Gastroesophageal sphincter (tissue), 4 donors: ENCODE results near the gene NOS1. TPM values are rescaled to one million over a fixed set of nuclear protein-coding genes. Genes with fewer than 3 reads are reported as not detected.

Source experiments
- ATAC-seq: fragments of 150-250 bp; one replicate; pipeline ENCODE4 v1.9.1; 2016; ENCODE audit warnings: mild to moderate bottlenecking, moderate library complexity
- H3K27ac ChIP-seq, 4 donors: fragments of 200-600 bp; sonication (generic) in 3 of 4; 1 replicate in 3 of 4; 2 replicates in 1 of 4; pipeline ENCODE4 v1.5.1; 2016 to 2019
- H3K27me3 ChIP-seq: fragments of 200-600 bp; sonication (generic); one replicate; pipeline ENCODE4 v1.5.1; 2019
- H3K36me3 ChIP-seq, 2 donors: fragments of 200-600 bp; sonication (generic); one replicate each; pipeline ENCODE4 v1.5.1; 2019; ENCODE audit warnings: control low read depth in 1 of 2
- H3K4me1 ChIP-seq, 3 donors: fragments of 200-600 bp; sonication (generic); 1 replicate in 2 of 3; 2 replicates in 1 of 3; pipeline ENCODE4 v1.5.1; 2016 to 2019; ENCODE audit warnings: control low read depth in 2 of 3
- H3K4me3 ChIP-seq, 2 donors: fragments of 200-600 bp; sonication (generic); one replicate each; pipeline ENCODE4 v1.5.1; 2019; ENCODE audit warnings: mild to moderate bottlenecking in 1 of 2, moderate library complexity in 1 of 2
- H3K9me3 ChIP-seq, 3 donors: fragments of 200-600 bp; sonication (generic); one replicate each; pipeline ENCODE4 v1.5.1; 2017 to 2019; ENCODE audit warnings: control low read depth in 2 of 3
- EP300 ChIP-seq: sonication (generic); formaldehyde crosslinking; IDR thresholded peaks from one replicate; pipeline ENCODE4 v1.6.1; 2017; ENCODE audit warnings: antibody characterized with exemption, mild to moderate bottlenecking
- POLR2A ChIP-seq, 2 donors: fragments of 450-650 bp; IDR thresholded peaks; one replicate each; pipeline ENCODE4 v1.6.1; 2017; ENCODE audit warnings: antibody characterized with exemption in 2 of 2, mild to moderate bottlenecking in 2 of 2, moderate library complexity in 1 of 2
- POLR2AphosphoS5 ChIP-seq: sonication (generic); formaldehyde crosslinking; IDR thresholded peaks from one replicate; pipeline ENCODE4 v1.6.1; 2017; ENCODE audit warnings: antibody characterized with exemption
- WGBS, 2 donors: methylation state at CpG; one replicate each; pipeline ENCODE4 v1.1.5; 2018; ENCODE audit warnings: low coverage in 1 of 2; 5-methylcytosine and 5-hydroxymethylcytosine counted together
- total RNA-seq, 4 donors: library from RNA; depleted of rRNA; stranded (reverse); fragments of >200 nt; gene quantifications; one replicate each; pipeline ENCODE4 v1.1.0, GENCODE V29; 2016
- TF ChIP-seq, protein P1 (sequence below), 4 experiments: fragments of 200-600 bp in 2 of 4; fragments of 450-650 bp in 2 of 4; sonication (generic) in 1 of 4; IDR thresholded peaks; one replicate each; pipeline ENCODE4 v1.5.1; 2017 to 2019; ENCODE audit warnings: antibody characterized with exemption in 4 of 4, mild to moderate bottlenecking in 2 of 4, moderate library complexity in 2 of 4

The NOS1 gene
- total RNA-seq, 4 donors from 2014 or later = 0.62 to 1.8 (median 1.4) TPM

DNA sequence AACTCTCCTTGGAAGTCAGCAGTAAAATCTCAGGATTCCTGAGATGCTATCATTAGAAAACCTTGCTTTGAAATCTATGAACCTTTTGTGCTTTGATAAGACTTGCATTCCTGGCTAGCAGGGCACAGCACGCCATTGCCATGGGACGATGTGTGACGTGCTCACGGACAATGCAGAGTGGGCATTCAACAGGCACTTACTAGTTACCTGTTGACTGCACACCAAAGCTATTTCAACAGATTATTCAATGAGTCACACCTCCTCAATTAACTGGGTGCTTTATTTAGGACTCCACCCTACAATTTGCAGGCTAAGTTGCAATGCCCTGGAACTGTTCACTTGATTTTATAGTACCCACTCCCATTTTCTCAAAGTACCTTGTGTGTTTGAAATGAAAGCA, 11.3 kb downstream of the NOS1 start:
- H3K4me1 ChIP-seq = no peaks in the 10 kb centered on the region
- H3K27ac ChIP-seq = no peak overlapping the region
- no peak for ATAC-seq
- no peaks in the 10 kb centered on the region for H3K9me3 ChIP-seq
- 93 to 94% methylated on average over 4 of the region's 4 CpGs for WGBS, 2 donors
- no peaks in the 10 kb centered on the region for H3K36me3 ChIP-seq
- peaks cover 46% of the 10 kb centered on the region for H3K27me3 ChIP-seq
- H3K4me3 ChIP-seq = no peak overlapping the region
- TF ChIP-seq, protein P1, sequence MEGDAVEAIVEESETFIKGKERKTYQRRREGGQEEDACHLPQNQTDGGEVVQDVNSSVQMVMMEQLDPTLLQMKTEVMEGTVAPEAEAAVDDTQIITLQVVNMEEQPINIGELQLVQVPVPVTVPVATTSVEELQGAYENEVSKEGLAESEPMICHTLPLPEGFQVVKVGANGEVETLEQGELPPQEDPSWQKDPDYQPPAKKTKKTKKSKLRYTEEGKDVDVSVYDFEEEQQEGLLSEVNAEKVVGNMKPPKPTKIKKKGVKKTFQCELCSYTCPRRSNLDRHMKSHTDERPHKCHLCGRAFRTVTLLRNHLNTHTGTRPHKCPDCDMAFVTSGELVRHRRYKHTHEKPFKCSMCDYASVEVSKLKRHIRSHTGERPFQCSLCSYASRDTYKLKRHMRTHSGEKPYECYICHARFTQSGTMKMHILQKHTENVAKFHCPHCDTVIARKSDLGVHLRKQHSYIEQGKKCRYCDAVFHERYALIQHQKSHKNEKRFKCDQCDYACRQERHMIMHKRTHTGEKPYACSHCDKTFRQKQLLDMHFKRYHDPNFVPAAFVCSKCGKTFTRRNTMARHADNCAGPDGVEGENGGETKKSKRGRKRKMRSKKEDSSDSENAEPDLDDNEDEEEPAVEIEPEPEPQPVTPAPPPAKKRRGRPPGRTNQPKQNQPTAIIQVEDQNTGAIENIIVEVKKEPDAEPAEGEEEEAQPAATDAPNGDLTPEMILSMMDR (IDR thresholded peaks at IDR 0.05) = no peak
- no peak for TF ChIP-seq EP300
- no peak for TF ChIP-seq POLR2A (IDR thresholded peaks at IDR 0.05)
- TF ChIP-seq POLR2AphosphoS5 = no peak

DNA sequence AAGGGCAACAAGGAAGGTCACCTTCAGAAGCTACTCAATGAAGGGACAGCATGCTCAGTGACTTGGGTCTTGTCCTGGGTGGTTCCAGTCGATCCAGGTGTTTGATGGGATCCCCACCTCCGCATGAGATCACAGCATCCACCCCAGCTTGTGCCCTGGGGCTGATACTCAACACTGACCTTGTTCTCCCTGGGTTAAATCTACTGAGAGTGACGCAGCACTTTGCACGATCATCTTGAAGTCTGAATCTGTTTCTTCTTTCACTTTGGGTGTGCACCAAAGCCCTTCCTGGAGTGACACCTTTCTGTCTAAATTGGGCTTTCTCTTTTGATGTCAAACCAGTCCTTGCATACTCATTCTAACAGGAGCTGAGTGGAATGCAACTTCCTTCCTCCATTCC, 13.8 kb downstream of the NOS1 start:
- H3K9me3 ChIP-seq = peaks cover 0 to 6% (median 0%) of the 10 kb centered on the region in 3 donors
- WGBS, 2 donors = 42% methylated on average over 3 of the region's 4 CpGs; no CpG with 5 or more reads in 1 of the 2 donors
- no peaks in the 10 kb centered on the region for H3K36me3 ChIP-seq
- H3K4me3 ChIP-seq = no peak overlapping the region
- peaks cover 29% of the 10 kb centered on the region for H3K27me3 ChIP-seq
- ATAC-seq = no peak
- no peaks in the 10 kb centered on the region for H3K4me1 ChIP-seq
- no peak for TF ChIP-seq POLR2AphosphoS5
- no peak for TF ChIP-seq POLR2A (IDR thresholded peaks at IDR 0.05)
- no peak for TF ChIP-seq EP300
- TF ChIP-seq, protein P1 (IDR thresholded peaks at IDR 0.05) = no peak
- no peak overlapping the region for H3K27ac ChIP-seq

DNA sequence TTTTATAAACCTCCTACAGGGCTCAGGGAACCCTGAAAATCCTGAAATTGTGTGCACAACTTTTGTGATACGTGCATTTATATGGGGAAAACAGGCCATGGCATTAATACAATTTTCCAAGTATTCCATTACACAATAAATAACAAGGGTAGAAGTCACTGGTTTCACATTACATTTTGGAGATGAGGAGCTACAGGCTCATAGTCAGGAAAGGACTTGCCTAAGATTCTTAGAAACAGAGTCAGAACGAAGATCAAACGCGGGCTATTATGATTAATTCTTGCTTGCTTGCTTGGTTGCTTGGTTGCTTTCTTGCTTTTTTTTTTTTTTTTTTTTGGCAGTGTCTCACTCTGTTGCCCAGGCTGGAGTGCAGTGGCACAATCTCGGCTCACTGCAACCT, 16.7 kb downstream of the NOS1 start:
- no peak for ATAC-seq
- Histone ChIP-seq H3K9me3 (peaks cover 0 to 7% (median 0%) of the 10 kb centered on the region in 3 donors), H3K4me3 (no peak overlapping the region), H3K36me3 (no peaks in the 10 kb centered on the region), H3K4me1 (no peaks in the 10 kb centered on the region), H3K27me3 (peaks cover 26% of the 10 kb centered on the region), H3K27ac (no peak overlapping the region)
- no peak for TF ChIP-seq EP300
- TF ChIP-seq POLR2A (IDR thresholded peaks at IDR 0.05) = no peak
- TF ChIP-seq, protein P1 (IDR thresholded peaks at IDR 0.05) = no peak
- TF ChIP-seq POLR2AphosphoS5 = no peak
- 84 to 89% methylated on average over 5 of the region's 5 CpGs for WGBS, 2 donors

DNA sequence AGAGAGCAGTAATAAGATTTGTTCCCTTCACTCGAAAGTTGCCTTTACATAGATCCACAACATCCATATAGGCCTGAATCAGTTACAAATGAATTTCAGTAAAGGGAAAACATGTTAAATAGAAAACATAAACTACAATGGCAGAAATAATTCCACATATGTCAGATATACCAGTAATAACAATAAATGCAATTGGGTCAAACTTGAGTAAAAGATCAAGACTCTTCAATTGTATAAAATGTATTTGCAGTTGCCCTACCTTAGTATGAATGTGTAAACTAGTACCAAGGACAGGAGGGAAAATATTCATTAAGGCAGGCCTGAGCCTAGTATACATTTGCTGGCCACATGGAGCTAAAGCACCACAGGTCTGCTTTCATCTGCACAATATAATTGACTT, 17.6 kb downstream of the NOS1 start:
- no peak overlapping the region for H3K27ac ChIP-seq
- H3K4me3 ChIP-seq = no peak overlapping the region
- H3K27me3 ChIP-seq = peaks cover 26% of the 10 kb centered on the region
- H3K4me1 ChIP-seq = no peaks in the 10 kb centered on the region
- ATAC-seq = no peak
- H3K9me3 ChIP-seq = peaks cover 0 to 7% (median 0%) of the 10 kb centered on the region in 3 donors
- no peak for TF ChIP-seq EP300
- no peaks in the 10 kb centered on the region for H3K36me3 ChIP-seq
- WGBS, 2 donors = 83 to 85% methylated on average over 1 of the region's 1 CpG

DNA sequence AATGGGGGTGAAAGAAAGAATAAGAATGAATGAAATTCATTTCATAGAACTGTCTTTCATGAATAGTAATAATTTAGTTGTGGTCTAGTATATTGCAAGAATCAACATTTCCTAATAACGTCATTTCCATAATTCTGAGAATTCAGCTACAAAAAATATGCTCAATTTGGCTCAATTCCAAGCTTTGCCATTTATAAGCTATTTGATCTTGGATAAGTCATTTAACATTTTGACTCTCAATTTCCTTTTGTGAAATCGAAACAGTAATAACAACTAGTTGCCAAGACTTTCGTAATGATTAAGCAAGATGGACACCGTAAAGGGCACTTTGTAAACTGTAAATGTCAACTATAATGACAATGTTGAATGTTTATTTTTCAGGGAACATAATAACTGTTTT, 18.1 kb downstream of the NOS1 start:
- Histone ChIP-seq H3K27me3 (peaks cover 26% of the 10 kb centered on the region), H3K4me1 (no peaks in the 10 kb centered on the region), H3K9me3 (peaks cover 0 to 7% (median 0%) of the 10 kb centered on the region in 3 donors), H3K4me3 (no peak overlapping the region), H3K27ac (no peak overlapping the region), H3K36me3 (no peaks in the 10 kb centered on the region)
- WGBS, 2 donors = 31 to 45% methylated on average over 4 of the region's 4 CpGs
- ATAC-seq = no peak
- TF ChIP-seq, protein P1 (IDR thresholded peaks at IDR 0.05) = no peak
- TF ChIP-seq EP300 = no peak
- no peak for TF ChIP-seq POLR2A (IDR thresholded peaks at IDR 0.05)
- no peak for TF ChIP-seq POLR2AphosphoS5
